GM21447 (cell line): ENCODE results near the gene KATNBL1.

ENCODE experiments used
- ATAC-seq: cut with Tn5 transposase; IDR thresholded peaks from one replicate; pipeline ENCODE4 v1.9.1; 2021; ENCODE audit not compliant: unreplicated experiment

The KATNBL1 gene, protein sequence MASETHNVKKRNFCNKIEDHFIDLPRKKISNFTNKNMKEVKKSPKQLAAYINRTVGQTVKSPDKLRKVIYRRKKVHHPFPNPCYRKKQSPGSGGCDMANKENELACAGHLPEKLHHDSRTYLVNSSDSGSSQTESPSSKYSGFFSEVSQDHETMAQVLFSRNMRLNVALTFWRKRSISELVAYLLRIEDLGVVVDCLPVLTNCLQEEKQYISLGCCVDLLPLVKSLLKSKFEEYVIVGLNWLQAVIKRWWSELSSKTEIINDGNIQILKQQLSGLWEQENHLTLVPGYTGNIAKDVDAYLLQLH

DNA sequence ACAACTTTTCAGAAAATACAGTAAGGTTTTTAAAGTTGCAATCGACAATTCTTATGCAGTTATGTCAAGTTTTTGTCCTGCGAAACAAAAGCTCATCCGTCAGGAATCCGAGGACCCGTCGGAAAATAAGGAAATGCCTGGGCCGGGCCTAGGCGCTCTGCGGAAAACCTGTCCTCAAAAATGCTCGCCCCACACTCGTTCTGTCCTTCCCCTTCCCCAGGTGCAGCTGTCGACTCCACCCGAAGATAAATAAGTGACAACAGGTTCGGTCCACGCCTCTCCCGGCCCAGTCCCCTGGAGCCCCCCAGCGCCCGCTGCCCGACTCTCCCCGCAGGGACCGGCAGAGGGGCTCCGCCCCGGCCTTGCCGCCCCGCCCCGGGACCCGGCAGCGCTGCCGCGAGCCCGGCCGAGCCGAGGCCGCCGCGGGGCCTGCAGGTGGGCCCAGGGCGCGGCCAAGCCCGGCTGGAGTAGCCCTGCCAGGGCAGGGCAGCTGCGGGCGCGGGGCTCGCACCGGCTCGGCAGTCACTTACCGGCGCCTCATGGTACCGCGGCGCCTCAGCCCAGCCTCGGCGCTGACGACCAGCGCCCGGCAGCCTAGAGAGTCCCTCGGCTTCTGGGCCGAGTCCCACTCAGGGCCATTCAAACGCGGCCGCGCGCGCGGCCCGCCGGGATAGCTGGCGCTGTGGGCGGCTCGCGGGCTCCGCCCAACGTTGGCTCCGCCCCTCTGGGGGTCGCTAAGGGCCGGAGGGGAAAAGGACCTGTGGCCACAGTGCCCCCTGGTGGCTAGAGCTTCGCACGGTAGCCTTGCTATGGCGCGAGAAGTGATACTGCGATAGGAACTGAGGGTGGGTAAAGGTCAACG lies at the start of gene KATNBL1:
KATNBL1 (minus strand) TSS at position 676 of the 862 bp plus-strand sequence. CDS start 46,420 bp downstream, outside the sequence.
- ATAC-seq: peak; percentile 95

- ATAC-seq: no peak
These were observed 49.7 kb upstream of the KATNBL1 start for GRCh38 chr15:34259566-34259965.

GRCh38 chr15:34258151-34258550 lies 48.3 kb upstream of the KATNBL1 start:
- no peak for ATAC-seq

DNA sequence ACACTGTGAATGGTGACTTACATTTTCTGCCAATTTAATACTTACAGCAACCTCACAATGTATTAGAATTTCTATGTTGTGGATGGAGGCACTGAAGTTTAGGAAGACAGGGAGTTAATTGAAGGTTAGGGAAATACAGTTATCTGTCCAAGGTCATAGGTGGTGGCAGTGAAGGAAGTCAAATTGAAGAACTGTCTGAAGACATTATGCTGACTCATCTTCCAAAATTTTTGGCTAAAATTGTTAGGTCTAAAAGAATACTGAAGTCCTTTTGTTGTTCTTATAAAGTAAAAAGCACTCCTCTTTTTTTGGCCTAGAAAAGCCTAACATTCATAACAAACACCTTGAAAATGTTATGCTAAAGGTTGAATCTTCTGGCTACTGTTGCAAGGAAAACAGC lies 42.6 kb upstream of the KATNBL1 start:
- no peak for ATAC-seq

GRCh38 chr15:34248190-34248589 lies 38.3 kb upstream of the KATNBL1 start:
- ATAC-seq: no peak

DNA sequence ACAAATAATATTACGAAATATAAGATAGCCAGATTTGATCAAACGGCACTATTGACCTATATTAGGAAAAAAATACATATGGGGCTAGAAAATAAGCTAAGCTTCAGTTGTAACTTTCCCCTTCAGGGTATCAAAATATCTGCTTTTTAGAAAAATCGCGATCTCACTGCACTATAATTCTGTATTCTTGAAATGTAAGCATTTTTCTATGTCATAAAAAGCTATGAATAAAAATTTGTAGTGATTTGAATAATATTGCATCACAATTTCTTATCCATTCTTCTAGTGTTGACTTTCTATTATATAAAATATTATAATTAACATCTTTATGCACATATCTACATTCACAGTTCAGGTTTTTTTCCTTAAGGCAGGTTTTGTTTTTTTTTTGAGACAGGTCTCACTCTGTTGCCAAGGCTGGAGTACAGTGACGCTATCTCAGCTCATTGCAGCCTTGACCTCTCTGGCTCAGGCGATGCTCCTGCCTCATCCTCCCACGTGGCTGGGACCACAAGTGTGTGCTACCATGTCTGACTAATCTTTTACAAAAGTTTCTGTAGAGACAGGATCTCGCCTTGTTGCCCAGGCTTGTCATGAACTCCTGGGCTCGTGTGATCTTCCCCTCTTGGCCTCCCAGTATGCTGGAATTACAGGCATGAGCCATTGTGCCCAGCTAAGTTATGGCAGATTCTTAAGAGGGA lies 36.5 kb upstream of the KATNBL1 start:
- ATAC-seq: no peak

DNA sequence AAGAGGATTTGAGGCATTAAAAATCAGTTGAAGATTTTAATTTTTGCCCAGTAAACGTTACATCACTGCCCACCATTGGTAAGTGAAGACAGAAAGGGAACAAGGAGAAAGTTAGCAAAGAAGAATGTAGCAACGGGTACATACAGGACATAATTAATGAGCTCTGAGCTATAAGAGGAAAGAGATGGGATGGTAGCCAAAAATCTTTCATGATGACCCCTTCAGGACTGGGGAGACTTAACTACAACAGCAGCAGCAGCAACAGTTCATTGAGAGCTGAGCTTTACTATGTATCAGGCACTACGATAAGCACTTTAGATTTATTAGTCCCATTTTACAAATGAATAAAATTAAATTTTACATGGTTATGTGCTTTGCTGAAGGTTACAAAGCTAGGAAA lies 33.3 kb upstream of the KATNBL1 start:
- ATAC-seq: no peak

DNA sequence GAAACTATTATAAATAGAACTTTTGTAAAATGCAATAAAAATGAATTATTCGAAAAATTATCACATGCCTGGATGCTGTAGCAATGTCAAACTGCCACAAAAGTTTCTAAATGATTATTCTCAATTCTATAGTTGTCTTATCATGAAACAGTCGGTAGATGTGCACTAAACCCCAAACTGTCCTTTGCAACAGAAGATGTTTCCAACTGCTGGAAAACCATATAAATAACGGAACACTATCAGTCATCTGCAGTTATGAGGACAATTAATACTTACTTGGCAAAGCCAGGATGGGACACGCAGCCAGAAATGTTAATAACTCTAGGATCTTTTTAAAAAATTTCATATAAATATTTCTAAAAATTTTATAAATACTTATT lies 32.4 kb upstream of the KATNBL1 start:
- ATAC-seq: no peak

GRCh38 chr15:34241376-34242330 lies 31.8 kb upstream of the KATNBL1 start:
- no peak for ATAC-seq

GRCh38 chr15:34240537-34240936 lies 30.6 kb upstream of the KATNBL1 start:
- no peak for ATAC-seq

DNA sequence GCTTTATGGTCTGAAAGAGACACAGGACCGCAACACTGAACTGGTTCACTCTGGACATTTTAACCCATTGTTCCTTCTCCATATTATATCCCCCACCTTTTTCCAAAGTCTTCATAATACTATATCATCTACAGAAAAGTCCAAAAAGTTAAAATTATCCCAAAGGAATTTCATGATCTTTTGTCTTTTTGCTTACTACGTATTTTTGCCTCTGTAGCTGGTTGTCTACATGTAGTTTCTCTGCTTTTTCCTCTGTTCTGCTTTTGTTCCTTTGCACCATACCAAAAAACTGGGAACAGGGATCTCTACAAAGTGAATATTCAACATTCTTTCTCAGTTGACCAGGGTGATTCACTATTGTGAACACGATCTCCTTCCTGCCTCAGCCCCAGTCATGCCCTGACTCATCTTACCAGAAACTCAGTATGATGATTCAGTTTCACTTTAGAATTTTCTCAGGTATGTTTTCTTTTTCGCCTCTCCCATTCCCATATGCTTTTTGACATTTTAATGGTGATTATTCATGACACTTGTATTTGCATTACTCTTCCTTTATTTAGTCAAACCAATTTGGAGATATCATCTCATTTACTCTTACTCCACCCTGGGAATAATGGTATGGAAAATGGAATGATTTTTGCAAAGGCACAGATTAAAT lies 29.4 kb upstream of the KATNBL1 start:
- ATAC-seq: no peak

- no peak for ATAC-seq
These were observed 23.7 kb upstream of the KATNBL1 start for GRCh38 chr15:34233614-34234013.

GRCh38 chr15:34223904-34224596 lies 14.2 kb upstream of the KATNBL1 start:
- ATAC-seq: no peak

GRCh38 chr15:34217587-34218225 lies 7.8 kb upstream of the KATNBL1 start:
- no peak for ATAC-seq

DNA sequence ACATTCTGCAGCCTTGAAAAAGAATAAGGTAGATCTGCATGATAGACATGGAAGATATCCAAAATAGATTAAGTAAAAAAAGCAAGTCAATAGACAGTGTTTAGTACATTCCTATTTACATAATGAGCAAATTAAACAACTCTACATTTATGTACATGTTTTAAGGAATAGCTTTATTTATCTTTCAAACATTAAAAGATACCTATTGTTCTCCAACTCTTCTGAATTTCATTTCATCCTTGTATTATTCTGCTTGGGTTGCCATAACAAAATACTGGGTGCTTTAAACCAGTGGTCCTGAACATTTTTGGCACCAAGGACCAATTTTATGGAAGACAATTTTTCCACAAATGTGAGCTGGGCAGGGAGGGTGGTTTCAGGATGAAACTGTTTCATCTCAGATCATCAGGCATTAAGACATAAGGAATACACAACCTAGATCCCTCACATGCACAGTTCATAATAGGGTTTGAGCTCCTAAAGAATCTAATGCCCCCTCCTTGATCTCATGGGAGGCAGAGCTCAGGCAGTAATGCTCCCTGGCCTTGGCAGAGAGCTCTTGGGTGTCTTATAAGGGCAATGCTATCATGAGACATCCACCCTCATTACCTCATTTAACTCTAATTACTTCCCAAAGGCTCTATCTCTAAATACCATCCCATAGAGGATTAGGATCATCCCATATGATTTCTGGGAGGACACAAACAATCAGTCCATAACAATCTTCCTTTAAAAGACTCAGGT lies 6.8 kb upstream of the KATNBL1 start:
- ATAC-seq: no peak

GRCh38 chr15:34214135-34214534 lies 4.2 kb upstream of the KATNBL1 start:
- no peak for ATAC-seq

DNA sequence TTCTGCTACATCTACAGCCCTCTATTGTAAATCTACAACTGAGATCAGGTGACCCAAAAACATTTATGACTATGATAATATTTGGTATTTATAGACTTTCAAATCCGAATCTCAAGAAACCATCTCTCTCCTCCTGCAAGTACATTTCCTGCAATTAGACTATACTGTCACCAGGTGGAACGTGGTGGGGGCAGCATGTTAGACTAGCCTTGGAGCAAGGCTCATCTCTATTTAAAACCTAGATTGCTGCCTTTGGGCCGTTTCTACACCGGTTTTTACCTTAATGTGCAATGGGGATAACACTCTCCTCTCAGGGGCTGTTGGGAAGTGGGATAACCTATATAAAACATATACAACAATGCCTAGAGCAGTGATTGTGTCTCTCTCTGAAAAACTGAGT lies 3.8 kb upstream of the KATNBL1 start:
- no peak for ATAC-seq

GRCh38 chr15:34206011-34206410 lies 3.9 kb downstream of the KATNBL1 start:
- no peak for ATAC-seq
